Activated CD4-positive, alpha-beta T cell treated with anti-CD3 and anti-CD28 coated beads, Interleukin-2, amount 10 ng/mL, durations not matched to agents 24 days and 14 days (primary cell): ENCODE data around the gene LIN52. TPM values are rescaled to one million over a fixed set of nuclear protein-coding genes. Genes with fewer than 3 reads are reported as not detected.

Experiments
- DNase-seq: peaks from one replicate; pipeline ENCODE4 v3.0.0; 2022
- H3K27ac Mint-ChIP-seq: one replicate; pipeline ENCODE4 v1.8.0; 2022; ENCODE audit warnings: mild to moderate bottlenecking, mixed read lengths
- H3K27me3 Mint-ChIP-seq: one replicate; pipeline ENCODE4 v1.8.0; 2022; ENCODE audit warnings: mixed read lengths
- H3K36me3 Mint-ChIP-seq: one replicate; pipeline ENCODE4 v1.8.0; 2022; ENCODE audit warnings: low read depth, mild to moderate bottlenecking, mixed read lengths
- H3K4me1 Mint-ChIP-seq: one replicate; pipeline ENCODE4 v1.8.0; 2021; ENCODE audit warnings: mixed read lengths
- H3K4me3 Mint-ChIP-seq: one replicate; pipeline ENCODE4 v1.8.0; 2022; ENCODE audit warnings: mild to moderate bottlenecking, moderate library complexity, mixed read lengths
- H3K9me3 Mint-ChIP-seq: one replicate; pipeline ENCODE4 v1.8.0; 2021; ENCODE audit warnings: mixed read lengths
- intact Hi-C: fragments of 100-400 bp; cut with micrococcal nuclease; formaldehyde crosslinking; loops from one replicate; pipeline ENCODE4 v1.15.1; 2023
- total RNA-seq: library from RNA; stranded (reverse); gene quantifications from 2 replicates; pipeline ENCODE4 v1.2.3, GENCODE V29; 2022

LIN52 gene
- total RNA-seq, 1 donor from 2014 or later, result 21.5 TPM

- Mint-ChIP-seq H3K4me1 (no peaks in the 10 kb centered on the region), H3K9me3 (no peaks in the 10 kb centered on the region), H3K36me3 (no peaks in the 10 kb centered on the region), H3K4me3 (peak overlapping the region; percentile 41), H3K27me3 (peaks cover 16% of the 10 kb centered on the region), H3K27ac (no peak overlapping the region)
- intact Hi-C loops, result loop anchor here (1.0 kb wide), 2 partner anchors 33 to 107 kb away; no protein-coding TSS in a partner anchor
- peak; percentile 93 for DNase-seq
Measured at GRCh38 chr14:74217672-74218448, 133.1 kb downstream of the LIN52 start.

GRCh38 chr14:74218462-74218861 lies 133.7 kb downstream of the LIN52 start:
- Mint-ChIP-seq H3K36me3 (no peaks in the 10 kb centered on the region), H3K27ac (no peak overlapping the region), H3K4me1 (no peaks in the 10 kb centered on the region), H3K27me3 (peaks cover 14% of the 10 kb centered on the region), H3K9me3 (no peaks in the 10 kb centered on the region), H3K4me3 (no peak overlapping the region)
- DNase-seq, result no peak
- intact Hi-C loops, result no loop called here

- peaks cover 14% of the 10 kb centered on the region for H3K27me3 Mint-ChIP-seq
- intact Hi-C loops, result no loop called here
- no peak overlapping the region for H3K4me3 Mint-ChIP-seq
- DNase-seq, result no peak
- H3K9me3 Mint-ChIP-seq, result no peaks in the 10 kb centered on the region
- no peaks in the 10 kb centered on the region for H3K4me1 Mint-ChIP-seq
- H3K27ac Mint-ChIP-seq, result no peak overlapping the region
- H3K36me3 Mint-ChIP-seq, result no peaks in the 10 kb centered on the region
Measured at GRCh38 chr14:74219277-74220205, 134.8 kb downstream of the LIN52 start.

DNA sequence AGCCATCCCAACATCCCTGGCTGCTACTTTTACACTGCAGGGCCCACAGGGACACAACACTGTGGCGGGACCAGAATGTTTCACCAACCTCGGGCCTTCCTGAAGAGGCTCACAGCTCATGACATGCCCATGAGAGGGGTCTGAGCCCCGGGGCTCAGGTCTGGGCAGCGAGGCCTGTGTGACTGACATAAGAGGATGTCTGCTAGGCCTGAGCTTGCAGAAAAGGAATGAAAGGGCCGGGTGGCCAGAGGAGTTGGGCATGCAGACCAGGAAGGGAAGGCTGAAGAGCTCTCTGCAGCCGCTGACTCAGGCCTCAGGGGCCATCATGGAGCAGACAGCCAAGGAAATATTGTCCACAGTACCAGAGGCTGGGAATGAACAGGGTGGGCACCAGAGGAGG lies 136.2 kb downstream of the LIN52 start:
- no peak overlapping the region for H3K27ac Mint-ChIP-seq
- no peaks in the 10 kb centered on the region for H3K36me3 Mint-ChIP-seq
- intact Hi-C loops, result no loop called here
- H3K27me3 Mint-ChIP-seq, result peaks cover 12% of the 10 kb centered on the region
- no peak for DNase-seq
- H3K4me1 Mint-ChIP-seq, result no peaks in the 10 kb centered on the region
- no peak overlapping the region for H3K4me3 Mint-ChIP-seq
- H3K9me3 Mint-ChIP-seq, result no peaks in the 10 kb centered on the region

GRCh38 chr14:74221741-74222140 lies 137.0 kb downstream of the LIN52 start:
- Mint-ChIP-seq H3K27me3 (peaks cover 12% of the 10 kb centered on the region), H3K4me1 (no peaks in the 10 kb centered on the region), H3K27ac (no peak overlapping the region), H3K4me3 (no peak overlapping the region), H3K9me3 (no peaks in the 10 kb centered on the region), H3K36me3 (no peaks in the 10 kb centered on the region)
- intact Hi-C loops, result no loop called here
- DNase-seq, result no peak

GRCh38 chr14:74223016-74223415 lies 138.3 kb downstream of the LIN52 start:
- no peaks in the 10 kb centered on the region for H3K4me1 Mint-ChIP-seq
- H3K4me3 Mint-ChIP-seq, result no peak overlapping the region
- H3K9me3 Mint-ChIP-seq, result no peaks in the 10 kb centered on the region
- intact Hi-C loops, result no loop called here
- no peak overlapping the region for H3K27ac Mint-ChIP-seq
- peaks cover 15% of the 10 kb centered on the region for H3K27me3 Mint-ChIP-seq
- H3K36me3 Mint-ChIP-seq, result no peaks in the 10 kb centered on the region
- no peak for DNase-seq

- peaks cover 34% of the 10 kb centered on the region for H3K27me3 Mint-ChIP-seq
- no peaks in the 10 kb centered on the region for H3K9me3 Mint-ChIP-seq
- no peaks in the 10 kb centered on the region for H3K4me1 Mint-ChIP-seq
- no peaks in the 10 kb centered on the region for H3K36me3 Mint-ChIP-seq
- intact Hi-C loops, result no loop called here
- H3K27ac Mint-ChIP-seq, result no peak overlapping the region
- DNase-seq, result no peak
- H3K4me3 Mint-ChIP-seq, result no peak overlapping the region
Measured at GRCh38 chr14:74231784-74232183, 147.0 kb downstream of the LIN52 start.

DNA sequence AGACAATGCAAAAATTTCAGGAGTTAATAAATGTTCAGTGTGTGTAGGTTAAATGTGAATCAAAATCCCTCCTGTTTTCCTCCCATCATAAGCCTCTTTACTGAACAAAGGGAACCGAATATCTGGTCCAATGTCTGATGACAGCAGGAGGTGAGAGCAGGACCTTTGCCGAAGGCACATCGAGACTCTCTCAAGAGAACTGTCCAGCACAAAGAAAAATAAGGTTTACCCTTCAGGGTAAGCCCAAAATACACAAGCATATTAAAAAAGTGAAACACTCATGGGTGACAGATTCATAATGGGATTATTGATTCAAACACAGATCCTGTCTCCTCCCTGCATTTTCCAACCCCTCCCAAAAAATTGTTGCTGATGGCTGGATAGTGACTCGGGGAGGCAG lies 150.3 kb downstream of the LIN52 start:
- intact Hi-C loops, result no loop called here
- no peaks in the 10 kb centered on the region for H3K4me1 Mint-ChIP-seq
- DNase-seq, result no peak
- H3K27ac Mint-ChIP-seq, result no peak overlapping the region
- H3K9me3 Mint-ChIP-seq, result no peaks in the 10 kb centered on the region
- peaks cover 39% of the 10 kb centered on the region for H3K27me3 Mint-ChIP-seq
- no peak overlapping the region for H3K4me3 Mint-ChIP-seq
- no peaks in the 10 kb centered on the region for H3K36me3 Mint-ChIP-seq

DNA sequence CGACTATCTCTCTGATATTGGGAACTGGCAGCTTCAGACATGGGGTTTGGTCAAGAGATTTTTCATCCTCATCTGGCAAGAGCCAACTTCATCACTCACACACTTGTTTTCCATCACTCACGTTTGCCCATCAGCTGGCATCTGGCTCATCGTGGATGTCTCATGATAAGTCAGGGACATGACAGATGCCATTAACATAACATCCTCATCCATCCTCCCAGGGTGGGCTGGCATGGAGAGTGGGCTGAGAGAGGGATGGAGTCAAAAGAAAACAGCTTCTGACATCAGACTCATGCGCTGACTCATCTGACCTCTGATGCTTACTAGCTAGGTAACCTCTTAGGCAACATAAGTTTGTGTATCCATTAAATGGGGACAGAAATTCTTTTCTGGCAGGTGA lies 152.7 kb downstream of the LIN52 start:
- peaks cover 3% of the 10 kb centered on the region for H3K36me3 Mint-ChIP-seq
- H3K4me3 Mint-ChIP-seq, result no peak overlapping the region
- intact Hi-C loops, result no loop called here
- H3K27me3 Mint-ChIP-seq, result peaks cover 58% of the 10 kb centered on the region
- H3K27ac Mint-ChIP-seq, result no peak overlapping the region
- DNase-seq, result no peak
- H3K9me3 Mint-ChIP-seq, result no peaks in the 10 kb centered on the region
- peaks cover 7% of the 10 kb centered on the region for H3K4me1 Mint-ChIP-seq

DNA sequence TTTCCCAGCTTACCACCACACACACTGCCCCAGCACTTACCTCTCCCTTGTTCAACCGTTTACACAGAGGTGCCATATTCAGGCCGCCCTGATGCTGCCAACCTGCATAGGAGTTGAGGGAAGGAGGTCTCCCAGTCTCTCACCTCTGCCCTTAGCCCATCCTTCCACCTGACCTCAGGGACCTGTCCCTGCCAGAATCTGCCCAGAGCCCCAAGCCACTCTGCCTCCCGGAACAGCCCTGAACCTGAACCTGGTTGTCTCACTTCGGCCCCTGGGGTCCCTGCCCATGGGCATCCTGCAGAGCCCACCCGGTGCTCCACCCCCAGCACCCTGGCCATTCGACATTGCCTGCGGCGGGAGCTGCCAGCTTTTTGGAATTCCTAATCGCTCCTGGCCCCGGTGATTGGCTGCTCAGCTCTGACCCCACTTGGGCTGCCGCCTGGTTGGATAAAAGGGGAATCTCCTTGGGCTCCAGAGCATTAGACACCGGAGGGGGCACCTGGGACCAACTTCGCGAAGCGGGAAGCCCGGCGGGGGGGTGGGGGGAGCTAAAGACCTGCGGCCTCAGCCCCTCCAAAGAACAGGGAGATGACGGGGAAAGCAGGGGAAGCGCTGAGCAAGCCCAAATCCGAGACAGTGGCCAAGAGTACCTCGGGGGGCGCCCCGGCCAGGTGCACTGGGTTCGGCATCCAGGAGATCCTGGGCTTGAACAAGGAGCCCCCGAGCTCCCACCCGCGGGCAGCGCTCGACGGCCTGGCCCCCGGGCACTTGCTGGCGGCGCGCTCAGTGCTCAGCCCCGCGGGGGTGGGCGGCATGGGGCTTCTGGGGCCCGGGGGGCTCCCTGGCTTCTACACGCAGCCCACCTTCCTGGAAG lies 154.5 kb downstream of the LIN52 start, which contains the start of gene VSX2:
Gene VSX2, plus strand, starts transcription at position 476 of the 874 bp plus-strand sequence. Its CDS starts 113 bp downstream, at position 589.
- Mint-ChIP-seq H3K9me3 (no peaks in the 10 kb centered on the region), H3K27me3 (peaks cover 73% of the 10 kb centered on the region), H3K27ac (no peak within 1 kb of the TSS), H3K4me1 (peaks cover 7% of the 10 kb centered on the region), H3K4me3 (peak within 1 kb of the TSS; percentile 56), H3K36me3 (peaks cover 3% of the 10 kb centered on the region)
- intact Hi-C loops, result no loop called here
- no peak for DNase-seq

- H3K9me3 Mint-ChIP-seq, result no peaks in the 10 kb centered on the region
- no peak for DNase-seq
- no peak overlapping the region for H3K27ac Mint-ChIP-seq
- peak overlapping the region; percentile 56 for H3K4me3 Mint-ChIP-seq
- H3K36me3 Mint-ChIP-seq, result peaks cover 3% of the 10 kb centered on the region
- peaks cover 7% of the 10 kb centered on the region for H3K4me1 Mint-ChIP-seq
- intact Hi-C loops, result no loop called here
- peaks cover 77% of the 10 kb centered on the region for H3K27me3 Mint-ChIP-seq
Measured at GRCh38 chr14:74239848-74240793, 155.4 kb downstream of the LIN52 start.

- peak overlapping the region; percentile 56 for H3K4me3 Mint-ChIP-seq
- intact Hi-C loops, result no loop called here
- DNase-seq, result peak; percentile 67
- no peaks in the 10 kb centered on the region for H3K9me3 Mint-ChIP-seq
- H3K27me3 Mint-ChIP-seq, result peaks cover 81% of the 10 kb centered on the region
- H3K4me1 Mint-ChIP-seq, result peaks cover 7% of the 10 kb centered on the region
- peaks cover 3% of the 10 kb centered on the region for H3K36me3 Mint-ChIP-seq
- no peak overlapping the region for H3K27ac Mint-ChIP-seq
Measured at GRCh38 chr14:74240794-74241651, 156.3 kb downstream of the LIN52 start.
